HEK293T (cell line): ENCODE data around the gene PDCD1LG2.

ENCODE experiments used
- CTCF ChIA-PET: fragments of 350-600 bp; formaldehyde crosslinking; extraction: SDS; loops from one replicate; lab custom pipeline; 2021; ENCODE audit warnings: antibody characterized with exemption, inconsistent platforms; lab: Yijun Ruan, JAX
- POLR2A ChIA-PET: fragments of 350-600 bp; formaldehyde crosslinking; extraction: SDS; loops from one replicate; lab custom pipeline; 2020; ENCODE audit warnings: antibody characterized with exemption, inconsistent platforms; lab: Yijun Ruan, JAX
- DNase-seq: peaks from one replicate; pipeline ENCODE4 v3.0.0; 2012; ENCODE audit warnings: mixed read lengths; ENCODE audit errors: extremely low spot score
- ARNT ChIP-seq: fragments of 450-650 bp; IDR thresholded peaks from 2 replicates; pipeline ENCODE4 v1.6.1; 2017; ENCODE audit warnings: mild to moderate bottlenecking
- BHLHE40 ChIP-seq: fragments of 450-650 bp; IDR thresholded peaks from 2 replicates; pipeline ENCODE4 v1.6.1; 2016; ENCODE audit warnings: mild to moderate bottlenecking, moderate library complexity, borderline replicate concordance
- CTBP1 ChIP-seq: fragments of 450-650 bp; IDR thresholded peaks from 2 replicates; pipeline ENCODE4 v1.6.1; 2016; ENCODE audit warnings: borderline replicate concordance
- ELF4 ChIP-seq: fragments of 450-650 bp; IDR thresholded peaks from 2 replicates; pipeline ENCODE4 v1.6.1; 2017; ENCODE audit warnings: antibody characterized with exemption
- FOXA1 ChIP-seq: fragments of 450-650 bp; IDR thresholded peaks from 2 replicates; pipeline ENCODE4 v1.6.1; 2016; ENCODE audit warnings: mild to moderate bottlenecking
- FOXK2 ChIP-seq: fragments of 450-650 bp; IDR thresholded peaks from 2 replicates; pipeline ENCODE4 v1.6.1; 2016; ENCODE audit warnings: mild to moderate bottlenecking
- FOXM1 ChIP-seq: fragments of 450-650 bp; IDR thresholded peaks from 2 replicates; pipeline ENCODE4 v1.6.1; 2017; ENCODE audit warnings: mild to moderate bottlenecking, borderline replicate concordance
- HDGF ChIP-seq: fragments of 450-650 bp; IDR thresholded peaks from 2 replicates; pipeline ENCODE4 v1.6.1; 2017; ENCODE audit warnings: antibody characterized with exemption, borderline replicate concordance
- L3MBTL2 ChIP-seq: fragments of 450-650 bp; conservative IDR thresholded peaks from 2 replicates; pipeline ENCODE4 v1.6.1; 2016; ENCODE audit warnings: mild to moderate bottlenecking
- LEF1 ChIP-seq: fragments of 450-650 bp; IDR thresholded peaks from 2 replicates; pipeline ENCODE4 v1.6.1; 2017; ENCODE audit warnings: mild to moderate bottlenecking, borderline replicate concordance
- NFRKB ChIP-seq: fragments of 450-650 bp; IDR thresholded peaks from 2 replicates; pipeline ENCODE4 v1.6.1; 2016; ENCODE audit warnings: mild to moderate bottlenecking, moderate library complexity
- SP1 ChIP-seq: fragments of 450-650 bp; IDR thresholded peaks from 2 replicates; pipeline ENCODE4 v1.6.1; 2017
- SUZ12 ChIP-seq: fragments of 450-650 bp; IDR thresholded peaks from 2 replicates; pipeline ENCODE4 v1.6.1; 2016; ENCODE audit warnings: mild to moderate bottlenecking
- TARDBP ChIP-seq: fragments of 450-650 bp; IDR thresholded peaks from 2 replicates; pipeline ENCODE4 v1.6.1; 2016
- ZNF384 ChIP-seq: fragments of 450-650 bp; IDR thresholded peaks from 2 replicates; pipeline ENCODE4 v1.6.1; 2016
- TF ChIP-seq, protein P1 (sequence below): fragments of 450-650 bp; IDR thresholded peaks from 2 replicates; pipeline ENCODE4 v1.6.1; 2016

The PDCD1LG2 gene

DNA sequence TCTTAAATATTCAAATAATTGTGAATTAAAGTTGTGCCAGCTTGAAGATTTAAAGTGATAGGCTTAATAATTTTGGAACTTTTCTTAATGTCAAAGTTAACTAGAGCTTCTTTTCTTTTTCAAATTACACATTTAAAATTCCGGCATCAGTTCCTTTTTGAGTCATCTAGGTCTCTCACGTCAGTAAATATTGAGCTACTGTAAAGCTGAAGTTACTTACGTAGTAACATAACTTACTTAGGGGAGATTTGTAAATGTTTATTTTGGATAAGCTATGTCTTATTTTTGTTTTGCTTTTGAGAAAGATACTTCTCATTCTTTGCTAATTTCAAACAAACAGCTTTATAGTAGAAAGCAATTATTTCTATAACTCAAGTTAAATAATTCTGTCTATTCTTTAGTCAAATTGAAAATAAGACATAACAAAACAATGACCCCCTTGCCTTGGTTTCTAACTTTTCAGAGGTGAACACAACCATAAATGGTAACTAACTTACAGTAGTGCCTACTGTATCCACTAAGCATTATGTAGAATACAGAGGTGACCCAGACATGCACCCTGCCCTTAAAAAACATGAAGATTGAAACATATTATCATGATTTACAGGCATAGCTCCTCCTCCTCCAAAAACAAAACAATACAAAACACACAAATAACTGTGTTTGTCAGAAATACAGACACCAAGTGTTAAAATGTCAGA, 30.2 kb upstream of the PDCD1LG2 start:
- no peak for TF ChIP-seq SUZ12
- no peak for TF ChIP-seq BHLHE40
- no peak for TF ChIP-seq NFRKB
- TF ChIP-seq L3MBTL2, result no peak
- TF ChIP-seq ARNT, result no peak
- no peak for TF ChIP-seq SP1
- TF ChIP-seq FOXK2, result no peak
- TF ChIP-seq, protein P1, sequence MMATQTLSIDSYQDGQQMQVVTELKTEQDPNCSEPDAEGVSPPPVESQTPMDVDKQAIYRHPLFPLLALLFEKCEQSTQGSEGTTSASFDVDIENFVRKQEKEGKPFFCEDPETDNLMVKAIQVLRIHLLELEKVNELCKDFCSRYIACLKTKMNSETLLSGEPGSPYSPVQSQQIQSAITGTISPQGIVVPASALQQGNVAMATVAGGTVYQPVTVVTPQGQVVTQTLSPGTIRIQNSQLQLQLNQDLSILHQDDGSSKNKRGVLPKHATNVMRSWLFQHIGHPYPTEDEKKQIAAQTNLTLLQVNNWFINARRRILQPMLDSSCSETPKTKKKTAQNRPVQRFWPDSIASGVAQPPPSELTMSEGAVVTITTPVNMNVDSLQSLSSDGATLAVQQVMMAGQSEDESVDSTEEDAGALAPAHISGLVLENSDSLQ, result no peak
- POLR2A ChIA-PET, result no interaction called here
- DNase-seq, result no peak
- CTCF ChIA-PET, result no interaction called here

DNA sequence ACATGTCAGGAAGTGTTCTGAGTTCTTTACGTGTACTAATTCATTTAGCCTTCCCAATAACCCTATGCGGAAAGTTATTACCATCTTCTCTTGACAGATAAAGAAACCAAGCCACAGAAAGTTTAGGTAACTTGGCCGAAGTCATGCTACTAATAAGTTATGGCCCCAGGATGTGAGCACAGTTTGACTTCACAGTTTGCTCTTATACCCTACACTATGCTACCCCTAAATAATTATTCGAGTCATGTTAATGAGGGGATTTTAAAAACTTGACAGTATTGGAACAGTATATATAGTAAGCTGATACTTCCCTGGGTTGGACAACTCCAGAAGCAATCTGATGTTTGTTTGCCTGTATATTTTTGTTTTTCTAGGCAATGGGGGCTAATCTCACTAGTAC, 29.4 kb upstream of the PDCD1LG2 start:
- TF ChIP-seq BHLHE40, result no peak
- no peak for TF ChIP-seq NFRKB
- TF ChIP-seq LEF1, result no peak
- TF ChIP-seq HDGF, result no peak
- TF ChIP-seq SP1, result no peak
- TF ChIP-seq, protein P1, result no peak
- POLR2A ChIA-PET, result no interaction called here
- CTCF ChIA-PET, result no interaction called here

DNA sequence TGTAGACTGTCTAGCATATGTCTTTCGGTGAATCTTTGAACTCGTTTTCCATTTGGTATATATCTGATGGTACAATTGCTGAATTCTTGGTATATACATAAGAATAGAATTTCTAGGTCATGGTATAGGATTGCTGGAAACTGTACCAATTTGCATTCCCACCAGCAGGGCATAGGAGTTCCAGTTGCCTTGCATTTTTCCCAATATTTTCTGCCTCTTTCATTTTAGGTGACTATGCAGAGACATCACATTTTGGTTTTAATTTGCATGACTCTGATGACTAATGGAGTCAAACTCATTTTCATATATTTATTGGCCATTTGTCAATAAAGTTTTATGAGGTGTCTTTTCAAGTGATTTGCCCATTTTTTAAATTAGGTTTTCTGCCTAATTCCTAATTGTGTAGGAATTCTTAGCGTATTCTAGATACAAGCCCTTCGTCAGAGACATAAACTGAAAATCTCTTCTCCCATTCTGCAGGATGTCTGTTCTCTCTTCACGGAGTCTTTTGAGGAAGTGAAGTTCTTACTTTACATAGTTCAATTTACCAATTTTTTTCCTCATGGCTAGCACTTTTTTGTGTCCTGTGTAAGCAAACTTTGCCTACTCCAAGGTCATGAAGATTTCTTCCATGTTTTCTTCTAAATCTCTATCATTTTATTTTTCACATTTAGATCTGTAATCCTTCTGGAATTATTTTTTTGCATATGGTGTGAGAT, 28.9 kb upstream of the PDCD1LG2 start:
- POLR2A ChIA-PET, result no interaction called here
- no peak for TF ChIP-seq FOXK2
- no peak for TF ChIP-seq LEF1
- no peak for TF ChIP-seq HDGF
- TF ChIP-seq ZNF384, result no peak
- TF ChIP-seq, protein P1, result no peak
- no peak for TF ChIP-seq ARNT
- no peak for TF ChIP-seq BHLHE40
- TF ChIP-seq L3MBTL2, result no peak
- TF ChIP-seq FOXM1, result no peak
- TF ChIP-seq SP1, result no peak
- TF ChIP-seq NFRKB, result no peak
- no peak for TF ChIP-seq CTBP1
- no peak for TF ChIP-seq FOXA1
- TF ChIP-seq TARDBP, result no peak
- no peak for TF ChIP-seq SUZ12
- no peak for TF ChIP-seq ELF4
- CTCF ChIA-PET, result no interaction called here
- DNase-seq, result no peak

More for the DNA sequence above, 29.4 kb upstream of the PDCD1LG2 start:
- DNase-seq, result no peak

DNA sequence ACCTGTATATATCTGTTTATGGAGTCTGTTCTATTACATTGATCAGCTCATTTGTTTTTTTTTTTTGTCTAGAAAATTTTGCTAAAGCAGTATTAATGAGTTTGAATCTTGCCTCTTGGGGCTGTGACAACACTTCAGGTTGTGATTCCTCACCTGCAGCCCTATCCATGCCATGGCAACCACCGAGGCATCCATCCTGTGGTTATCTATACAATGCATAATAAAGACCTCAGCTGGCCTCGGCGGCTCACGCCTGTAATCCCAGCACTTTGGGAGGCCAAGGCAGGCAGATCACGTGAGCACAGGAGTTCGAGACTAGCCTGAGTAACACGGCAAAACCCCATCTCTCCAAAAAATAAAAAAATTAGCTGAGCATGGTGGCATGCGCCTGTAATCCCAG, 28.1 kb upstream of the PDCD1LG2 start:
- no peak for DNase-seq
- POLR2A ChIA-PET, result no interaction called here
- CTCF ChIA-PET, result no interaction called here
- TF ChIP-seq L3MBTL2 (no peak), SUZ12 (no peak), CTBP1 (no peak), LEF1 (no peak), NFRKB (no peak), ARNT (no peak), FOXA1 (no peak), ZNF384 (no peak), HDGF (no peak), FOXK2 (no peak), SP1 (no peak)

DNA sequence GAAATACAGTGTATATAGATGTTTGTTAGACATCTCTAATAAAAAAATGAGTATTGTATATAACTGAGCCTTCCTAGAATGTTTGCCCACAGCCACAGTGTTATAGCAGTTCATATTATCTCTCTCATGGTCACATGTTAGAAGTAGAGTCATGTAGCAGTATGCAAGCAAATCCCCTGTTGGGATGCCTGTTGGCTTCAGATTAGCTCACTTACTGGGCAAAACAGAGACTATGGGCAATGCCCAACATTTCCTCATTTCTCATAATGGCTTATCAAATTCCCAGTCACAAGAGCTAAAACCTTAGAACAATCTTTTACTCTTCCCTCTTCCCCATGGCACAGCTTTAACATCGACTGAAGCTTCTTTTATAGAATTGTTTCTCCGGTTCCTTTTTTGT, 27.0 kb upstream of the PDCD1LG2 start:
- TF ChIP-seq ELF4, result no peak
- no peak for TF ChIP-seq BHLHE40
- no peak for TF ChIP-seq FOXK2
- no peak for TF ChIP-seq L3MBTL2
- TF ChIP-seq FOXA1, result no peak
- TF ChIP-seq ZNF384, result no peak
- no peak for TF ChIP-seq SUZ12
- TF ChIP-seq CTBP1, result no peak
- no peak for TF ChIP-seq FOXM1
- TF ChIP-seq, protein P1, result no peak
- TF ChIP-seq HDGF, result no peak
- TF ChIP-seq LEF1, result no peak
- no peak for TF ChIP-seq ARNT
- TF ChIP-seq TARDBP, result no peak
- no peak for TF ChIP-seq NFRKB
- no peak for TF ChIP-seq SP1
- no peak for DNase-seq
- ChIA-PET POLR2A (no interaction called here), CTCF (no interaction called here)
